HCT116 (cell line): Measurements from ENCODE around the gene MED7. TPM values are rescaled to one million over a fixed set of nuclear protein-coding genes. Genes with fewer than 3 reads are reported as not detected.

ENCODE experiments used
- ATAC-seq: fragments of 200-7000 bp; cut with Tn5 transposase; 2 replicates; pipeline ENCODE4 v1.9.1; 2020; ENCODE audit warnings: mild to moderate bottlenecking, moderate library complexity
- BruUV-seq: library from RNA; stranded (reverse); fragments of 400-500 nt; replicated peaks from 2 replicates; lab custom pipeline; 2021; lab: Mats Ljungman, UMichigan
- CTCF ChIA-PET: fragments of 300-600 bp; sonication (Branson Sonifier 250); formaldehyde crosslinking; loops from one replicate; lab custom pipeline; 2021; ENCODE audit warnings: antibody characterized with exemption; lab: Charles Lee
- POLR2A ChIA-PET: fragments of 300-600, 350-600 bp; sonication (Branson Sonifier 250); formaldehyde crosslinking; loops from one replicate; lab custom pipeline; 2021; ENCODE audit warnings: antibody characterized with exemption; lab: Charles Lee
- RAD21 ChIA-PET, 2 experiments: fragments of 300-600 bp; sonication (Branson Sonifier 250); formaldehyde crosslinking; loops; one replicate each; lab custom pipeline; 2023; ENCODE audit warnings: low total read pairs in 2 of 2; ENCODE audit not compliant: uncharacterized antibody in 2 of 2, unreplicated experiment in 2 of 2, low non-redundant PET in 1 of 2; lab: Charles Lee
- DNase-seq: peaks from one replicate; pipeline ENCODE4 v3.0.0-alpha.2; 2010; ENCODE audit warnings: low read depth, low spot score
- H2AFZ ChIP-seq: fragments of 200-600 bp; shearing (Covaris generic), sonication (generic); 2 replicates; pipeline ENCODE4 v1.6.1; 2017; ENCODE audit warnings: low read depth, mixed run types, mixed read lengths, antibody characterized with exemption, low read length; ENCODE audit not compliant: poor library complexity, severe bottlenecking
- H3K27ac ChIP-seq: 2 replicates; pipeline ENCODE4 v1.5.1; 2012; ENCODE audit warnings: low read depth, low read length
- H3K27me3 ChIP-seq: fragments of 200-600 bp; sonication (generic); 2 replicates; pipeline ENCODE4 v1.6.1; 2016; ENCODE audit warnings: mixed run types, low read length, mixed read lengths; ENCODE audit not compliant: insufficient read depth
- H3K36me3 ChIP-seq, 2 experiments: fragments of 200-500 bp in 1 of 2; fragments of 200-600 bp in 1 of 2; sonication (Bioruptor generic) in 1 of 2; sonication (generic) in 1 of 2; 2 replicates each; pipeline versions ENCODE4 v1.5.1 to v1.6.1; 2014 to 2016; ENCODE audit warnings: low read length in 2 of 2, inconsistent platforms in 1 of 2, mixed read lengths in 1 of 2, mixed run types in 1 of 2; ENCODE audit not compliant: insufficient read depth in 2 of 2, control insufficient read depth in 1 of 2
- H3K4me1 ChIP-seq, 2 experiments: fragments of 200-600 bp in 1 of 2; sonication (generic) in 1 of 2; 2 replicates each; pipeline versions ENCODE4 v1.5.1 to v1.6.1; 2012 to 2017; ENCODE audit warnings: low read length in 2 of 2, inconsistent platforms in 1 of 2, mild to moderate bottlenecking in 1 of 2, mixed read lengths in 1 of 2, mixed run types in 1 of 2, moderate library complexity in 1 of 2; ENCODE audit not compliant: insufficient read depth in 2 of 2, control insufficient read depth in 1 of 2
- H3K4me2 ChIP-seq: fragments of 200-600 bp; sonication (generic); 2 replicates; pipeline ENCODE4 v1.6.1; 2017; ENCODE audit warnings: mixed run types, low read length, mixed read lengths
- H3K4me3 ChIP-seq, 2 experiments: fragments of 200-600 bp in 1 of 2; sonication (generic) in 1 of 2; replicated peaks in 1 of 2; 2 replicates each; pipeline ENCODE4 v1.5.1; 2011 to 2016; ENCODE audit warnings: low read length in 2 of 2, control low read depth in 1 of 2, low read depth in 1 of 2, mild to moderate bottlenecking in 1 of 2, mixed read lengths in 1 of 2, mixed run types in 1 of 2
- H3K79me2 ChIP-seq: fragments of 200-600 bp; sonication (generic); 2 replicates; pipeline ENCODE4 v1.6.1; 2017; ENCODE audit warnings: mild to moderate bottlenecking, mixed run types, low read length, moderate library complexity, mixed read lengths; ENCODE audit not compliant: insufficient read depth
- H3K9ac ChIP-seq: fragments of 200-600 bp; sonication (generic); 2 replicates; pipeline ENCODE4 v1.6.1; 2016; ENCODE audit warnings: low read length, mixed read lengths
- H3K9me2 ChIP-seq: fragments of 200-600 bp; sonication (generic), shearing (Covaris generic); 2 replicates; pipeline ENCODE4 v1.6.1; 2017; ENCODE audit warnings: mixed run types, mild to moderate bottlenecking, moderate library complexity; ENCODE audit not compliant: insufficient read depth
- H3K9me3 ChIP-seq, 2 experiments: fragments of 200-500 bp in 1 of 2; fragments of 200-600 bp in 1 of 2; sonication (Bioruptor generic) in 1 of 2; sonication (generic) in 1 of 2; 2 replicates each; pipeline ENCODE4 v1.6.1; 2014 to 2017; ENCODE audit warnings: low read length in 2 of 2, mixed read lengths in 2 of 2, inconsistent platforms in 1 of 2, low read depth in 1 of 2, mild to moderate bottlenecking in 1 of 2, mixed run types in 1 of 2, moderate library complexity in 1 of 2; ENCODE audit not compliant: control insufficient read depth in 1 of 2, insufficient read depth in 1 of 2
- H4K20me1 ChIP-seq: fragments of 200-600 bp; sonication (generic), shearing (Covaris generic); 2 replicates; pipeline ENCODE4 v1.6.1; 2017; ENCODE audit warnings: mixed run types, mild to moderate bottlenecking, moderate library complexity; ENCODE audit not compliant: insufficient read depth
- CBX3 ChIP-seq: IDR thresholded peaks from 2 replicates; pipeline ENCODE4 v1.6.1; 2012; ENCODE audit warnings: low read depth
- ELF1 ChIP-seq: IDR thresholded peaks from 2 replicates; pipeline ENCODE4 v1.6.1; 2012; ENCODE audit warnings: low read depth, borderline replicate concordance
- EZH2 ChIP-seq: fragments of 200-600 bp; sonication (generic); IDR thresholded peaks from 2 replicates; pipeline ENCODE4 v1.6.1; 2017; ENCODE audit warnings: antibody characterized with exemption, mixed run types
- FOSL1 ChIP-seq: IDR thresholded peaks from 2 replicates; pipeline ENCODE4 v1.6.1; 2012; ENCODE audit warnings: low read depth
- POLR2A ChIP-seq: IDR thresholded peaks from 2 replicates; pipeline ENCODE4 v1.7.0; 2011; ENCODE audit warnings: borderline replicate concordance; ENCODE audit not compliant: insufficient read depth, insufficient read length; ENCODE audit errors: extremely low read depth
- RAD21 ChIP-seq: IDR thresholded peaks from 2 replicates; pipeline ENCODE4 v1.6.1; 2012; ENCODE audit warnings: low read depth, mild to moderate bottlenecking
- SIN3A ChIP-seq: IDR thresholded peaks from 2 replicates; pipeline ENCODE4 v1.6.1; 2012; ENCODE audit warnings: low read depth
- ZNF274 ChIP-seq: fragments of 200-500 bp; sonication (Bioruptor generic); IDR thresholded peaks from 2 replicates; pipeline ENCODE4 v1.6.1; 2014; ENCODE audit warnings: mild to moderate bottlenecking, low read depth, low read length, inconsistent platforms
- intact Hi-C: fragments of 100-400 bp; cut with micrococcal nuclease; formaldehyde crosslinking; loops from 2 replicates; pipeline ENCODE4 v1.10.0; 2022
- total RNA-seq: library from RNA; stranded (reverse); gene quantifications from one replicate; pipeline ENCODE4 v1.2.1, GENCODE V29; 2021; ENCODE audit not compliant: unreplicated experiment
- TF ChIP-seq, protein P1 (sequence below): IDR thresholded peaks from 2 replicates; pipeline ENCODE4 v1.6.1; 2011; ENCODE audit warnings: mild to moderate bottlenecking, low read length, moderate library complexity; ENCODE audit not compliant: insufficient replicate concordance; ENCODE audit errors: extremely low read depth
- TF ChIP-seq, protein P2 (sequence below), 3 experiments: fragments of 200-600 bp in 1 of 3; sonication (generic) in 1 of 3; IDR thresholded peaks in 2 of 3; conservative IDR thresholded peaks in 1 of 3; 2 replicates each; pipeline ENCODE4 v1.5.1; 2012 to 2017; ENCODE audit warnings: low read depth in 2 of 3, low read length in 2 of 3, antibody characterized with exemption in 1 of 3, borderline replicate concordance in 1 of 3, control low read depth in 1 of 3, mild to moderate bottlenecking in 1 of 3, mixed read lengths in 1 of 3, mixed run types in 1 of 3, moderate library complexity in 1 of 3; ENCODE audit not compliant: insufficient read depth in 1 of 3

The MED7 gene
- total RNA-seq, 1 experiment from 2014 or later: 9.1 TPM

DNA sequence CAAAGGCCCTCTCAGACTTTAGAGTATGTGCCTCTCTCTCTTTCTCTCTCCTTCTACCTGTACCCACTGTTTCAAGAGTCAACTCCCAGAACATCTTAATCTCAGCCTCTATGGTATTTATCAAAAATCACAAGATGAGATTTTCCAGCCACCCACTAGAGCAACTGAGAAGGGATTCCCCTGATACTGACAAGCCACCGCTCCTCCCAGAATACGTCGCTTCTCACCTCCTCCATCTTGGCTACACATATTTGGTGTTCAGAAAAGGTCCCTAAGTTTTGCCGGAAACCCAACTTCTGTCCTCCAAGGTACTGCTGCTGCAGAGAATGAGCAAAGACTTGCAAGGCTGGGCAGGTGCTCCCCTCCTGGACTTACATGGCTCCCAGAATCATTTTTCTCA is 17.3 kb upstream of the MED7 start (continued):
- TF ChIP-seq, protein P1, sequence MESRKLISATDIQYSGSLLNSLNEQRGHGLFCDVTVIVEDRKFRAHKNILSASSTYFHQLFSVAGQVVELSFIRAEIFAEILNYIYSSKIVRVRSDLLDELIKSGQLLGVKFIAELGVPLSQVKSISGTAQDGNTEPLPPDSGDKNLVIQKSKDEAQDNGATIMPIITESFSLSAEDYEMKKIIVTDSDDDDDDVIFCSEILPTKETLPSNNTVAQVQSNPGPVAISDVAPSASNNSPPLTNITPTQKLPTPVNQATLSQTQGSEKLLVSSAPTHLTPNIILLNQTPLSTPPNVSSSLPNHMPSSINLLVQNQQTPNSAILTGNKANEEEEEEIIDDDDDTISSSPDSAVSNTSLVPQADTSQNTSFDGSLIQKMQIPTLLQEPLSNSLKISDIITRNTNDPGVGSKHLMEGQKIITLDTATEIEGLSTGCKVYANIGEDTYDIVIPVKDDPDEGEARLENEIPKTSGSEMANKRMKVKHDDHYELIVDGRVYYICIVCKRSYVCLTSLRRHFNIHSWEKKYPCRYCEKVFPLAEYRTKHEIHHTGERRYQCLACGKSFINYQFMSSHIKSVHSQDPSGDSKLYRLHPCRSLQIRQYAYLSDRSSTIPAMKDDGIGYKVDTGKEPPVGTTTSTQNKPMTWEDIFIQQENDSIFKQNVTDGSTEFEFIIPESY: no peak
- TF ChIP-seq ELF1: no peak
- no peak for TF ChIP-seq CBX3
- TF ChIP-seq, all 23 proteins: peak for 0

DNA sequence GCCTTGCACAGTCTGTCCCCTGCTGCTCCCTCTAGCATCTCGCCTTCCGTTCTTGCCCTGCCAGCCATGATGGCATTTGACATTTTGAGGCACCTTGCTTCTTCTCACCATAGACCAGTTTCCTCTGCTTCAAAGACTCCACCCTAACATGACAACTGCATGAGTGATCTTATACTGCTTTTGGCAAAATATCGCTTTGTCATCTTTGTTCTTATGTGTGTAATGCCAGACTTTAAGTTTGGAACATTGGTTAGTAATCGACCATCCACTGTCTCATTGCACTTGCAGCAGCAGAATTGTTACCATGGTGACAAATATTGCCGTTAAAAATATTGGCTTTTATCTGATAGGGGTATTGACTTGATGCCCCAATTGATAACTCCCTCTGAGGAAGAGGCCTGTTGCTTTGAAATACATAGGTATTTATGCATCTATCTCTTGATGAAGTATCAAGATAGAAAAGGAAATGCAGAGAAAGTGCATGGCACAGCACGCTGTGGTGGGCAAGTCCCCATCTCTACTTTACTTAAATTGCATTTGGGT is 16.6 kb upstream of the MED7 start:
- intact Hi-C loops: no loop called here
- no peak for ATAC-seq
- Histone ChIP-seq H3K27me3 (peaks cover 9% of the 10 kb centered on the region; the same call in 1 of the 2 replicates), H3K79me2 (no peaks in the 10 kb centered on the region), H3K9me2 (no peaks in the 10 kb centered on the region), H3K36me3 (no peaks in the 10 kb centered on the region), H4K20me1 (no peaks in the 10 kb centered on the region), H2AFZ (no peak overlapping the region), H3K4me1 (no peaks in the 10 kb centered on the region), H3K9ac (no peak overlapping the region), H3K9me3 (no peaks in the 10 kb centered on the region), H3K4me2 (no peak overlapping the region), H3K27ac (no peak overlapping the region), H3K4me3 (no peak overlapping the region)
- ChIA-PET CTCF (no interaction called here), RAD21 (no interaction called here), POLR2A (no interaction called here)
- DNase-seq: no peak
- no peak for TF ChIP-seq FOSL1
- TF ChIP-seq POLR2A: no peak
- no peak for TF ChIP-seq RAD21
- TF ChIP-seq ZNF274: no peak
- TF ChIP-seq, protein P2, sequence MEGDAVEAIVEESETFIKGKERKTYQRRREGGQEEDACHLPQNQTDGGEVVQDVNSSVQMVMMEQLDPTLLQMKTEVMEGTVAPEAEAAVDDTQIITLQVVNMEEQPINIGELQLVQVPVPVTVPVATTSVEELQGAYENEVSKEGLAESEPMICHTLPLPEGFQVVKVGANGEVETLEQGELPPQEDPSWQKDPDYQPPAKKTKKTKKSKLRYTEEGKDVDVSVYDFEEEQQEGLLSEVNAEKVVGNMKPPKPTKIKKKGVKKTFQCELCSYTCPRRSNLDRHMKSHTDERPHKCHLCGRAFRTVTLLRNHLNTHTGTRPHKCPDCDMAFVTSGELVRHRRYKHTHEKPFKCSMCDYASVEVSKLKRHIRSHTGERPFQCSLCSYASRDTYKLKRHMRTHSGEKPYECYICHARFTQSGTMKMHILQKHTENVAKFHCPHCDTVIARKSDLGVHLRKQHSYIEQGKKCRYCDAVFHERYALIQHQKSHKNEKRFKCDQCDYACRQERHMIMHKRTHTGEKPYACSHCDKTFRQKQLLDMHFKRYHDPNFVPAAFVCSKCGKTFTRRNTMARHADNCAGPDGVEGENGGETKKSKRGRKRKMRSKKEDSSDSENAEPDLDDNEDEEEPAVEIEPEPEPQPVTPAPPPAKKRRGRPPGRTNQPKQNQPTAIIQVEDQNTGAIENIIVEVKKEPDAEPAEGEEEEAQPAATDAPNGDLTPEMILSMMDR (IDR thresholded peaks at IDR 0.05 in 2 of 3, conservative IDR thresholded peaks at IDR 0.05 in 1 of 3; ENCODE audit: borderline replicate concordance in 1 of 3, insufficient read depth in 1 of 3, low read depth in 2 of 3, low read length in 2 of 3): no peak
- no peak for TF ChIP-seq EZH2
- no peak for TF ChIP-seq SIN3A
- BruUV-seq: no TSS peak
